GM23338 (cell line): ENCODE measurements around the gene OR56B1. TPM values are rescaled to one million over a fixed set of nuclear protein-coding genes. Genes with fewer than 3 reads are reported as not detected.

Experiments
- ATAC-seq: fragments of 200-7000 bp; cut with Tn5 transposase; 3 replicates; pipeline ENCODE4 v1.9.1; 2020
- DNase-seq: peaks from one replicate; pipeline ENCODE4 v3.0.0-alpha.2; 2015; ENCODE audit warnings: low spot score
- H2AFZ ChIP-seq: fragments of 200-600 bp; sonication (generic); 2 replicates; pipeline ENCODE4 v1.8.0; 2016; ENCODE audit warnings: antibody characterized with exemption, mild to moderate bottlenecking, moderate library complexity
- H3F3A ChIP-seq: fragments of 200-600 bp; sonication (generic); replicated peaks from 2 replicates; pipeline ENCODE4 v1.8.0; 2017; ENCODE audit warnings: antibody characterized with exemption, mixed run types, low read depth
- H3K27ac ChIP-seq: fragments of 200-600 bp; sonication (generic); 2 replicates; pipeline ENCODE4 v1.6.1; 2016; ENCODE audit warnings: low read depth
- H3K27me3 ChIP-seq: fragments of 200-600 bp; sonication (generic); 2 replicates; pipeline ENCODE4 v1.8.0; 2016; ENCODE audit warnings: mild to moderate bottlenecking, mixed run types, moderate library complexity; ENCODE audit not compliant: insufficient read depth
- H3K36me3 ChIP-seq: fragments of 200-600 bp; sonication (generic); 2 replicates; pipeline ENCODE4 v1.8.0; 2016; ENCODE audit warnings: mild to moderate bottlenecking; ENCODE audit not compliant: insufficient read depth
- H3K4me1 ChIP-seq: fragments of 200-600 bp; sonication (generic); 2 replicates; pipeline ENCODE4 v1.8.0; 2016; ENCODE audit warnings: mild to moderate bottlenecking, moderate library complexity; ENCODE audit not compliant: insufficient read depth
- H3K4me2 ChIP-seq: fragments of 200-600 bp; sonication (generic); 2 replicates; pipeline ENCODE4 v1.7.1; 2017; ENCODE audit warnings: mixed run types
- H3K4me3 ChIP-seq: fragments of 200-600 bp; sonication (generic); 2 replicates; pipeline ENCODE4 v1.6.1; 2016; ENCODE audit warnings: mixed run types
- H3K79me2 ChIP-seq: fragments of 200-600 bp; sonication (generic); replicated peaks from 2 replicates; pipeline ENCODE4 v1.8.0; 2017; ENCODE audit warnings: mild to moderate bottlenecking; ENCODE audit not compliant: insufficient read depth
- H3K9me2 ChIP-seq: fragments of 200-600 bp; sonication (generic); 2 replicates; pipeline ENCODE4 v1.8.0; 2017; ENCODE audit not compliant: insufficient read depth
- H4K20me1 ChIP-seq: fragments of 200-600 bp; sonication (generic); replicated peaks from 2 replicates; pipeline ENCODE4 v1.8.0; 2017; ENCODE audit warnings: mild to moderate bottlenecking; ENCODE audit not compliant: insufficient read depth
- H3K27ac Mint-ChIP-seq: 2 replicates; pipeline ENCODE4 v1.8.0; 2020; ENCODE audit warnings: inconsistent platforms, mild to moderate bottlenecking, moderate library complexity, mixed read lengths
- H3K27me3 Mint-ChIP-seq: 3 replicates; pipeline ENCODE4 v1.8.0; 2022; ENCODE audit warnings: low read depth, mild to moderate bottlenecking, moderate library complexity, mixed read lengths, inconsistent platforms; ENCODE audit not compliant: insufficient read depth, poor library complexity
- H3K36me3 Mint-ChIP-seq: 3 replicates; pipeline ENCODE4 v1.8.0; 2021; ENCODE audit warnings: low read depth, mild to moderate bottlenecking, inconsistent platforms, moderate library complexity, mixed read lengths
- H3K4me1 Mint-ChIP-seq: 3 replicates; pipeline ENCODE4 v1.8.0; 2020; ENCODE audit warnings: mild to moderate bottlenecking, inconsistent platforms, mixed read lengths
- H3K4me3 Mint-ChIP-seq: 3 replicates; pipeline ENCODE4 v1.8.0; 2021; ENCODE audit warnings: moderate library complexity, mild to moderate bottlenecking, inconsistent platforms, mixed read lengths
- H3K9me3 Mint-ChIP-seq: 3 replicates; pipeline ENCODE4 v1.8.0; 2020; ENCODE audit warnings: moderate library complexity, mild to moderate bottlenecking, inconsistent platforms, mixed read lengths
- CREB1 ChIP-seq: fragments of 250-450 bp; sonication (Bioruptor Pico); IDR thresholded peaks from 2 replicates; pipeline ENCODE4 v1.5.0; 2020; ENCODE audit warnings: low read depth, mild to moderate bottlenecking, moderate library complexity
- CTCF ChIP-seq, 2 experiments: fragments of 200-600 bp in 1 of 2; sonication (generic) in 1 of 2; conservative IDR thresholded peaks; 2 replicates each; pipeline versions ENCODE4 v1.5.1 to v1.6.1; 2016 to 2017; ENCODE audit warnings: antibody characterized with exemption in 2 of 2, low read depth in 2 of 2, mild to moderate bottlenecking in 2 of 2, moderate library complexity in 1 of 2
- JUNB ChIP-seq: IDR thresholded peaks from one replicate; pipeline ENCODE4 v1.6.1; 2016; ENCODE audit warnings: antibody characterized with exemption; ENCODE audit not compliant: unreplicated experiment
- NANOG ChIP-seq: IDR thresholded peaks from 2 replicates; pipeline ENCODE4 v1.6.1; 2016; ENCODE audit warnings: antibody characterized with exemption, borderline replicate concordance
- REST ChIP-seq: IDR thresholded peaks from one replicate; pipeline ENCODE4 v1.6.1; 2018; ENCODE audit warnings: antibody characterized with exemption; ENCODE audit not compliant: unreplicated experiment
- ZNF114 ChIP-seq: fragments of 250-450 bp; sonication (Bioruptor Pico); IDR thresholded peaks from 2 replicates; pipeline ENCODE4 v1.5.0; 2020; ENCODE audit warnings: mild to moderate bottlenecking, moderate library complexity
- ZNF331 ChIP-seq: fragments of 250-450 bp; sonication (Bioruptor Pico); IDR thresholded peaks from 2 replicates; pipeline ENCODE4 v1.5.0; 2020; ENCODE audit warnings: low read depth, mild to moderate bottlenecking, moderate library complexity
- polyA plus RNA-seq: library from polyadenylated mRNA; unstranded; fragments of >200 nt; fragmentation: Nextera tagmentation; extraction: Ambion mirVana; gene quantifications from 2 replicates; pipeline ENCODE4 v1.2.1, GENCODE V29; 2016
- total RNA-seq: library from RNA; depleted of rRNA; stranded (reverse); fragments of >200 nt; shearing (Covaris generic); gene quantifications from 2 replicates; pipeline ENCODE4 v1.2.3, GENCODE V29; 2014

Gene OR56B1
- total and polyA plus RNA-seq, 2 experiments from 2014 or later = 0.28 TPM; not detected in 1

GRCh38 chr11:5700421-5701054 lies 35.7 kb upstream of the OR56B1 start:
- H3K4me1 ChIP-seq = no peaks in the 10 kb centered on the region
- no peaks in the 10 kb centered on the region for H3K79me2 ChIP-seq
- H3K27me3 ChIP-seq = no peaks in the 10 kb centered on the region
- no peak overlapping the region for H2AFZ ChIP-seq
- H3K9me3 Mint-ChIP-seq = no peaks in the 10 kb centered on the region; the same call in 2 of the 3 replicates
- no peak for DNase-seq
- no peak for ATAC-seq
- H3K36me3 ChIP-seq = peaks cover 18% of the 10 kb centered on the region
- H3K4me3 ChIP-seq = no peak overlapping the region
- no peak overlapping the region for H3K4me2 ChIP-seq
- no peak overlapping the region for H3K27ac ChIP-seq
- TF ChIP-seq CREB1 (CRISPR knock-in tag) = no peak
- no peak for TF ChIP-seq JUNB
- TF ChIP-seq CTCF (conservative IDR thresholded peaks at IDR 0.05; ENCODE audit: low read depth in 2 of 2) = no peak
- H3F3A ChIP-seq = no peaks in the 10 kb centered on the region
- H4K20me1 ChIP-seq = 0 out of 2 replicates have a peak, but pooled peaks cover 4% of the 10 kb centered on the region
- H3K27ac Mint-ChIP-seq = no peak overlapping the region
- H3K27me3 Mint-ChIP-seq = no peaks in the 10 kb centered on the region
- H3K4me1 Mint-ChIP-seq = no peaks in the 10 kb centered on the region
- H3K9me2 ChIP-seq = peaks cover 3% of the 10 kb centered on the region; the same call in 1 of the 2 replicates
- H3K4me3 Mint-ChIP-seq = no peak overlapping the region
- H3K36me3 Mint-ChIP-seq = peaks cover 29% of the 10 kb centered on the region

GRCh38 chr11:5701055-5701577 lies 35.1 kb upstream of the OR56B1 start:
- ATAC-seq (no peak), DNase-seq (no peak)
- H3K9me2 ChIP-seq = peaks cover 2% of the 10 kb centered on the region; the same call in 1 of the 2 replicates
- H3K9me3 Mint-ChIP-seq = no peaks in the 10 kb centered on the region; the same call in 2 of the 3 replicates
- H2AFZ ChIP-seq = no peak overlapping the region
- H3K4me1 Mint-ChIP-seq = no peaks in the 10 kb centered on the region
- 0 out of 2 replicates have a peak, but pooled peaks cover 4% of the 10 kb centered on the region for H4K20me1 ChIP-seq
- H3K36me3 Mint-ChIP-seq = peaks cover 27% of the 10 kb centered on the region
- H3K4me1 ChIP-seq = no peaks in the 10 kb centered on the region
- no peaks in the 10 kb centered on the region for H3K27me3 Mint-ChIP-seq
- H3K4me3 ChIP-seq = no peak overlapping the region
- H3K4me3 Mint-ChIP-seq = no peak overlapping the region
- no peak overlapping the region for H3K27ac ChIP-seq
- H3K27ac Mint-ChIP-seq = no peak overlapping the region
- no peaks in the 10 kb centered on the region for H3K79me2 ChIP-seq
- peaks cover 18% of the 10 kb centered on the region for H3K36me3 ChIP-seq
- no peaks in the 10 kb centered on the region for H3K27me3 ChIP-seq
- H3K4me2 ChIP-seq = no peak overlapping the region
- no peak for TF ChIP-seq ZNF331 (CRISPR knock-in tag)
- no peaks in the 10 kb centered on the region for H3F3A ChIP-seq

- peaks cover 11% of the 10 kb centered on the region; the same call in 2 of the 3 replicates for H3K36me3 Mint-ChIP-seq
- Histone ChIP-seq H3K27ac (no peak overlapping the region), H3K79me2 (no peaks in the 10 kb centered on the region), H3F3A (no peaks in the 10 kb centered on the region), H3K9me2 (no peaks in the 10 kb centered on the region), H3K4me2 (no peak overlapping the region), H2AFZ (no peak overlapping the region), H3K36me3 (peaks cover 15% of the 10 kb centered on the region; the same call in 1 of the 2 replicates), H3K4me1 (no peaks in the 10 kb centered on the region), H4K20me1 (no peaks in the 10 kb centered on the region), H3K27me3 (no peaks in the 10 kb centered on the region), H3K4me3 (no peak overlapping the region)
- no peak for DNase-seq
- no peaks in the 10 kb centered on the region for H3K9me3 Mint-ChIP-seq
- H3K4me1 Mint-ChIP-seq = no peaks in the 10 kb centered on the region
- no peak overlapping the region for H3K27ac Mint-ChIP-seq
- no peaks in the 10 kb centered on the region for H3K27me3 Mint-ChIP-seq
- no peak overlapping the region for H3K4me3 Mint-ChIP-seq
- no peak for ATAC-seq
- TF ChIP-seq ZNF114 (CRISPR knock-in tag) = no peak
- TF ChIP-seq CTCF (conservative IDR thresholded peaks at IDR 0.05; ENCODE audit: low read depth in 2 of 2) = no peak
- no peak for TF ChIP-seq NANOG
- TF ChIP-seq ZNF331 (CRISPR knock-in tag) = no peak
- TF ChIP-seq JUNB = no peak
- TF ChIP-seq REST = no peak
Observed at GRCh38 chr11:5703741-5704536, 32.3 kb upstream of the OR56B1 start.
